C4-2B (cell line): ENCODE measurements around the gene PIGQ.

Source experiments
- CTCF ChIP-seq: fragments of 450-650 bp; conservative IDR thresholded peaks from 2 replicates; pipeline ENCODE4 v1.5.1; 2017; ENCODE audit warnings: mild to moderate bottlenecking
- ZFX ChIP-seq: fragments of 450-650 bp; IDR thresholded peaks from 2 replicates; pipeline ENCODE4 v1.6.1; 2017

GRCh38 chr16:619476-620100, 49.8 kb downstream of the PIGQ start:
- no peak for TF ChIP-seq CTCF
- no peak for TF ChIP-seq ZFX
